Adrenal gland (tissue), 5 donors: ENCODE data around the gene GRAP.

ENCODE experiments used
- POLR2A ChIP-seq, 2 donors: fragments of 450-650 bp; IDR thresholded peaks; one replicate each; pipeline ENCODE4 v1.6.1; 2017; ENCODE audit warnings: antibody characterized with exemption in 2 of 2, mild to moderate bottlenecking in 2 of 2, moderate library complexity in 1 of 2
- TF ChIP-seq, protein P1 (sequence below), 6 experiments: fragments of 450-650 bp in 4 of 6; fragments of 200-600 bp in 2 of 6; sonication (generic) in 1 of 6; IDR thresholded peaks; 1 replicate in 5 of 6; 2 replicates in 1 of 6; pipeline versions ENCODE4 v1.5.1 to v1.8.0; 2016 to 2021; ENCODE audit warnings: antibody characterized with exemption in 6 of 6, mild to moderate bottlenecking in 2 of 6, moderate library complexity in 1 of 6
- donor health status: DM: no; HTN: no; CAD: no.

DNA sequence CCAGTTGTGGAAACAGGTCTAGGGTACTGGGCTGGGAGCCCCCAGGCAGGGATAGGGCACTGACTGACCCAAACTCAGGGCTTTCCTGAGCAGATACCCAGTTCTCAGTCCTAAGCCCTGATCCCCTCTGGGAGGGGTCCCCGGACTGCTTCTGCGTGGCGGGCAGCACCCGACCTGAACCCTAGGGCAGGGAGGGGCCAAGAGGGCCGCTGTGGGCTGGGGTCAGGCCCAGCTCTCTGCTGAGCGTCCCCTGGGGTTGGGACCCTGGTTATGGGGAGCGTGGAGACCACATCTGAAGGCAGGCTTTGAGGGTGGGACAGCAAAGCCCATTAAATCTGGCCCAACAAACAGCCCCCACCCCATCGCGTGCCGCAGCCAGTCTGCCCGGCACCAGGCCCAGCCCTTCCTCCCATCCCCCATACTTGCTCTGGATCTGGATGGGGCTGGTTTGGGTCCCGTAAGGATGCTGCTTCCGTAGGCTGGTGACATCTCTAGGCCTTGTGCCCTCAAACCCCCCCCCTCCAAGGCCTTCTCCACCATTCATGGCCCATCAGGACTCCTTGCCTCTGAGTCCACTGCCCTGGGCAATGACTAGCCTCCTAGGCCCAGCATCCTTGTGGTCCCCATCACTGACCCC is 41.5 kb downstream of the GRAP start:
- TF ChIP-seq, protein P1, sequence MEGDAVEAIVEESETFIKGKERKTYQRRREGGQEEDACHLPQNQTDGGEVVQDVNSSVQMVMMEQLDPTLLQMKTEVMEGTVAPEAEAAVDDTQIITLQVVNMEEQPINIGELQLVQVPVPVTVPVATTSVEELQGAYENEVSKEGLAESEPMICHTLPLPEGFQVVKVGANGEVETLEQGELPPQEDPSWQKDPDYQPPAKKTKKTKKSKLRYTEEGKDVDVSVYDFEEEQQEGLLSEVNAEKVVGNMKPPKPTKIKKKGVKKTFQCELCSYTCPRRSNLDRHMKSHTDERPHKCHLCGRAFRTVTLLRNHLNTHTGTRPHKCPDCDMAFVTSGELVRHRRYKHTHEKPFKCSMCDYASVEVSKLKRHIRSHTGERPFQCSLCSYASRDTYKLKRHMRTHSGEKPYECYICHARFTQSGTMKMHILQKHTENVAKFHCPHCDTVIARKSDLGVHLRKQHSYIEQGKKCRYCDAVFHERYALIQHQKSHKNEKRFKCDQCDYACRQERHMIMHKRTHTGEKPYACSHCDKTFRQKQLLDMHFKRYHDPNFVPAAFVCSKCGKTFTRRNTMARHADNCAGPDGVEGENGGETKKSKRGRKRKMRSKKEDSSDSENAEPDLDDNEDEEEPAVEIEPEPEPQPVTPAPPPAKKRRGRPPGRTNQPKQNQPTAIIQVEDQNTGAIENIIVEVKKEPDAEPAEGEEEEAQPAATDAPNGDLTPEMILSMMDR (IDR thresholded peaks at IDR 0.05): no peak
- TF ChIP-seq POLR2A (IDR thresholded peaks at IDR 0.05): no peak
